Mucosa of rectum (tissue), 2 donors: Measurements from ENCODE around the gene ATP10B.
"Not testable (repeated sequence)": the region's sequence is repeated elsewhere in the genome, so short reads cannot be mapped to it uniquely, and the experiment has no call there.

Experiments
- H3K27ac ChIP-seq, 2 donors: one replicate each; pipeline ENCODE4 v1.7.0; 2013; ENCODE audit warnings: inconsistent platforms in 2 of 2, low read depth in 2 of 2, low read length in 2 of 2
- H3K27me3 ChIP-seq, 2 donors: one replicate each; pipeline ENCODE4 v1.7.0; 2013; ENCODE audit warnings: low read length in 2 of 2; ENCODE audit not compliant: control insufficient read depth in 2 of 2, insufficient read depth in 2 of 2
- H3K36me3 ChIP-seq, 2 donors: one replicate each; pipeline ENCODE4 v1.7.0; 2013; ENCODE audit warnings: low read length in 2 of 2; ENCODE audit not compliant: control insufficient read depth in 2 of 2, insufficient read depth in 2 of 2
- H3K4me1 ChIP-seq, 2 donors: one replicate each; pipeline ENCODE4 v1.7.0; 2013; ENCODE audit warnings: low read length in 2 of 2, mild to moderate bottlenecking in 1 of 2; ENCODE audit not compliant: control insufficient read depth in 2 of 2, insufficient read depth in 2 of 2
- H3K4me3 ChIP-seq, 2 donors: one replicate each; pipeline ENCODE4 v1.7.0; 2013; ENCODE audit warnings: low read length in 2 of 2
- H3K9ac ChIP-seq, 2 donors: one replicate each; pipeline ENCODE4 v1.7.0; 2013; ENCODE audit warnings: low read length in 2 of 2, low read depth in 1 of 2, mild to moderate bottlenecking in 1 of 2
- H3K9me3 ChIP-seq, 2 donors: one replicate each; pipeline ENCODE4 v1.7.0; 2013; ENCODE audit warnings: low read length in 2 of 2; ENCODE audit not compliant: control insufficient read depth in 2 of 2
- donor health status: healthy.
- donor health status: Normal muscosa, but diverticular disease.

ATP10B gene

GRCh38 chr5:160831801-160832200, 20.2 kb downstream of the ATP10B start:
- Histone ChIP-seq H3K9ac (no peak overlapping the region), H3K9me3 (no peaks in the 10 kb centered on the region), H3K36me3 (no peaks in the 10 kb centered on the region), H3K27me3 (no peaks in the 10 kb centered on the region), H3K4me1 (no peaks in the 10 kb centered on the region), H3K27ac (no peak overlapping the region), H3K4me3 (no peak overlapping the region)

GRCh38 chr5:160824301-160825001, 27.6 kb downstream of the ATP10B start:
- no peaks in the 10 kb centered on the region for H3K4me1 ChIP-seq
- peaks cover 0 to 4% of the 10 kb centered on the region in 2 donors for H3K9me3 ChIP-seq
- no peaks in the 10 kb centered on the region for H3K27me3 ChIP-seq
- no peak overlapping the region for H3K27ac ChIP-seq
- H3K36me3 ChIP-seq = no peaks in the 10 kb centered on the region
- no peak overlapping the region for H3K4me3 ChIP-seq
- no peak overlapping the region for H3K9ac ChIP-seq

GRCh38 chr5:160812996-160813395, 39.0 kb downstream of the ATP10B start:
- H3K27ac ChIP-seq, H3K36me3 ChIP-seq, H3K9me3 ChIP-seq, H3K4me1 ChIP-seq, H3K9ac ChIP-seq, H3K4me3 ChIP-seq, H3K27me3 ChIP-seq: not testable (repeated sequence)

GRCh38 chr5:160805376-160805775, 46.6 kb downstream of the ATP10B start:
- no peak overlapping the region for H3K27ac ChIP-seq

GRCh38 chr5:160802592-160802991, 49.4 kb downstream of the ATP10B start:
- Histone ChIP-seq H3K9me3 (no peaks in the 10 kb centered on the region), H3K9ac (no peak overlapping the region)

More at GRCh38 chr5:160805376-160805775, 46.6 kb downstream of the ATP10B start:
- H3K27me3 ChIP-seq = no peaks in the 10 kb centered on the region
- no peaks in the 10 kb centered on the region for H3K4me1 ChIP-seq
- no peaks in the 10 kb centered on the region for H3K36me3 ChIP-seq
- no peak overlapping the region for H3K9ac ChIP-seq
- no peaks in the 10 kb centered on the region for H3K9me3 ChIP-seq
- H3K4me3 ChIP-seq = no peak overlapping the region

GRCh38 chr5:160800375-160801275, 51.4 kb downstream of the ATP10B start:
- Histone ChIP-seq H3K9ac (no peak overlapping the region), H3K27ac (no peak overlapping the region)

More at GRCh38 chr5:160802592-160802991, 49.4 kb downstream of the ATP10B start:
- no peaks in the 10 kb centered on the region for H3K36me3 ChIP-seq
- no peak overlapping the region for H3K27ac ChIP-seq
- no peaks in the 10 kb centered on the region for H3K4me1 ChIP-seq
- no peaks in the 10 kb centered on the region for H3K27me3 ChIP-seq
- no peak overlapping the region for H3K4me3 ChIP-seq

GRCh38 chr5:160799184-160799583, 52.8 kb downstream of the ATP10B start:
- Histone ChIP-seq H3K9ac (no peak overlapping the region), H3K4me3 (no peak overlapping the region), H3K27ac (no peak overlapping the region), H3K4me1 (no peaks in the 10 kb centered on the region), H3K27me3 (no peaks in the 10 kb centered on the region), H3K36me3 (no peaks in the 10 kb centered on the region), H3K9me3 (no peaks in the 10 kb centered on the region)

More at GRCh38 chr5:160800375-160801275, 51.4 kb downstream of the ATP10B start:
- Histone ChIP-seq H3K36me3 (no peaks in the 10 kb centered on the region), H3K4me3 (no peak overlapping the region), H3K4me1 (no peaks in the 10 kb centered on the region), H3K9me3 (no peaks in the 10 kb centered on the region), H3K27me3 (no peaks in the 10 kb centered on the region)

GRCh38 chr5:160797020-160797419, 55.0 kb downstream of the ATP10B start:
- Histone ChIP-seq H3K4me1 (no peaks in the 10 kb centered on the region), H3K27ac (no peak overlapping the region), H3K27me3 (no peaks in the 10 kb centered on the region), H3K9me3 (no peaks in the 10 kb centered on the region), H3K9ac (no peak overlapping the region), H3K36me3 (no peaks in the 10 kb centered on the region), H3K4me3 (no peak overlapping the region)

GRCh38 chr5:160793530-160793899, 58.5 kb downstream of the ATP10B start:
- no peak overlapping the region for H3K9ac ChIP-seq
- peaks cover 3 to 9% of the 10 kb centered on the region in 2 donors for H3K4me1 ChIP-seq
- H3K27me3 ChIP-seq = no peaks in the 10 kb centered on the region
- H3K9me3 ChIP-seq = no peaks in the 10 kb centered on the region
- no peak overlapping the region for H3K27ac ChIP-seq
- no peak overlapping the region for H3K4me3 ChIP-seq
- no peaks in the 10 kb centered on the region for H3K36me3 ChIP-seq
